ENCODE results near the gene ST7.

Gene ST7

GRCh38 chr7:117032810-117033209, 79.5 kb downstream of the ST7 start:
- no peak for DNase-seq (ENCODE audit: low read depth)

- DNase-seq (ENCODE audit: low read depth) = no peak
These were observed 81.7 kb downstream of the ST7 start for GRCh38 chr7:117034851-117035464.

- DNase-seq (ENCODE audit: low read depth) = no peak
These were observed 82.2 kb downstream of the ST7 start for GRCh38 chr7:117035465-117035862.

- DNase-seq (ENCODE audit: low read depth) = no peak
These were observed 82.9 kb downstream of the ST7 start for GRCh38 chr7:117036053-117036669.

GRCh38 chr7:117036836-117037235, 83.5 kb downstream of the ST7 start:
- no peak for DNase-seq (ENCODE audit: low read depth)

GRCh38 chr7:117038408-117038807, 85.1 kb downstream of the ST7 start:
- DNase-seq (ENCODE audit: low read depth) = no peak

- DNase-seq (ENCODE audit: low read depth) = no peak
These were observed 87.7 kb downstream of the ST7 start for GRCh38 chr7:117041007-117041406.

GRCh38 chr7:117041822-117042221, 88.5 kb downstream of the ST7 start:
- DNase-seq (ENCODE audit: low read depth) = no peak

- no peak for DNase-seq (ENCODE audit: low read depth)
These were observed 90.0 kb downstream of the ST7 start for GRCh38 chr7:117043108-117043825.

- no peak for DNase-seq (ENCODE audit: low read depth)
These were observed 91.4 kb downstream of the ST7 start for GRCh38 chr7:117044664-117045063.

GRCh38 chr7:117045927-117046710, 92.8 kb downstream of the ST7 start:
- no peak for DNase-seq (ENCODE audit: low read depth)

- no peak for DNase-seq (ENCODE audit: low read depth)
These were observed 94.2 kb downstream of the ST7 start for GRCh38 chr7:117047496-117047895.

GRCh38 chr7:117048114-117048866, 95.0 kb downstream of the ST7 start:
- no peak for DNase-seq (ENCODE audit: low read depth)

GRCh38 chr7:117048882-117049281, 95.6 kb downstream of the ST7 start:
- no peak for DNase-seq (ENCODE audit: low read depth)

GRCh38 chr7:117051808-117052207, 98.5 kb downstream of the ST7 start:
- no peak for DNase-seq (ENCODE audit: low read depth)

GRCh38 chr7:117053432-117053831, 100.1 kb downstream of the ST7 start:
- no peak for DNase-seq (ENCODE audit: low read depth)

GRCh38 chr7:117061751-117062150, 108.5 kb downstream of the ST7 start:
- DNase-seq (ENCODE audit: low read depth) = no peak

GRCh38 chr7:117062300-117062699, 109.0 kb downstream of the ST7 start:
- DNase-seq (ENCODE audit: low read depth) = no peak

- no peak for DNase-seq (ENCODE audit: low read depth)
These were observed 111.4 kb downstream of the ST7 start for GRCh38 chr7:117064688-117065087.

GRCh38 chr7:117065571-117066150, 112.4 kb downstream of the ST7 start:
- no peak for DNase-seq (ENCODE audit: low read depth)

- no peak for DNase-seq (ENCODE audit: low read depth)
These were observed 113.4 kb downstream of the ST7 start for GRCh38 chr7:117066668-117067067.

GRCh38 chr7:117067340-117067739, 114.0 kb downstream of the ST7 start:
- no peak for DNase-seq (ENCODE audit: low read depth)

All from activated T-cell treated with anti-CD3 and anti-CD28 coated beads for 24 hours (primary cell).